GM19372 (cell line): ENCODE results near the gene NCAPD2.

Source experiments
- ATAC-seq: cut with Tn5 transposase; IDR thresholded peaks from one replicate; pipeline ENCODE4 v1.9.1; 2021; ENCODE audit warnings: mild to moderate bottlenecking, low read depth, moderate library complexity; ENCODE audit not compliant: unreplicated experiment

Gene NCAPD2, protein sequence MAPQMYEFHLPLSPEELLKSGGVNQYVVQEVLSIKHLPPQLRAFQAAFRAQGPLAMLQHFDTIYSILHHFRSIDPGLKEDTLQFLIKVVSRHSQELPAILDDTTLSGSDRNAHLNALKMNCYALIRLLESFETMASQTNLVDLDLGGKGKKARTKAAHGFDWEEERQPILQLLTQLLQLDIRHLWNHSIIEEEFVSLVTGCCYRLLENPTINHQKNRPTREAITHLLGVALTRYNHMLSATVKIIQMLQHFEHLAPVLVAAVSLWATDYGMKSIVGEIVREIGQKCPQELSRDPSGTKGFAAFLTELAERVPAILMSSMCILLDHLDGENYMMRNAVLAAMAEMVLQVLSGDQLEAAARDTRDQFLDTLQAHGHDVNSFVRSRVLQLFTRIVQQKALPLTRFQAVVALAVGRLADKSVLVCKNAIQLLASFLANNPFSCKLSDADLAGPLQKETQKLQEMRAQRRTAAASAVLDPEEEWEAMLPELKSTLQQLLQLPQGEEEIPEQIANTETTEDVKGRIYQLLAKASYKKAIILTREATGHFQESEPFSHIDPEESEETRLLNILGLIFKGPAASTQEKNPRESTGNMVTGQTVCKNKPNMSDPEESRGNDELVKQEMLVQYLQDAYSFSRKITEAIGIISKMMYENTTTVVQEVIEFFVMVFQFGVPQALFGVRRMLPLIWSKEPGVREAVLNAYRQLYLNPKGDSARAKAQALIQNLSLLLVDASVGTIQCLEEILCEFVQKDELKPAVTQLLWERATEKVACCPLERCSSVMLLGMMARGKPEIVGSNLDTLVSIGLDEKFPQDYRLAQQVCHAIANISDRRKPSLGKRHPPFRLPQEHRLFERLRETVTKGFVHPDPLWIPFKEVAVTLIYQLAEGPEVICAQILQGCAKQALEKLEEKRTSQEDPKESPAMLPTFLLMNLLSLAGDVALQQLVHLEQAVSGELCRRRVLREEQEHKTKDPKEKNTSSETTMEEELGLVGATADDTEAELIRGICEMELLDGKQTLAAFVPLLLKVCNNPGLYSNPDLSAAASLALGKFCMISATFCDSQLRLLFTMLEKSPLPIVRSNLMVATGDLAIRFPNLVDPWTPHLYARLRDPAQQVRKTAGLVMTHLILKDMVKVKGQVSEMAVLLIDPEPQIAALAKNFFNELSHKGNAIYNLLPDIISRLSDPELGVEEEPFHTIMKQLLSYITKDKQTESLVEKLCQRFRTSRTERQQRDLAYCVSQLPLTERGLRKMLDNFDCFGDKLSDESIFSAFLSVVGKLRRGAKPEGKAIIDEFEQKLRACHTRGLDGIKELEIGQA (N-terminal part only)

DNA sequence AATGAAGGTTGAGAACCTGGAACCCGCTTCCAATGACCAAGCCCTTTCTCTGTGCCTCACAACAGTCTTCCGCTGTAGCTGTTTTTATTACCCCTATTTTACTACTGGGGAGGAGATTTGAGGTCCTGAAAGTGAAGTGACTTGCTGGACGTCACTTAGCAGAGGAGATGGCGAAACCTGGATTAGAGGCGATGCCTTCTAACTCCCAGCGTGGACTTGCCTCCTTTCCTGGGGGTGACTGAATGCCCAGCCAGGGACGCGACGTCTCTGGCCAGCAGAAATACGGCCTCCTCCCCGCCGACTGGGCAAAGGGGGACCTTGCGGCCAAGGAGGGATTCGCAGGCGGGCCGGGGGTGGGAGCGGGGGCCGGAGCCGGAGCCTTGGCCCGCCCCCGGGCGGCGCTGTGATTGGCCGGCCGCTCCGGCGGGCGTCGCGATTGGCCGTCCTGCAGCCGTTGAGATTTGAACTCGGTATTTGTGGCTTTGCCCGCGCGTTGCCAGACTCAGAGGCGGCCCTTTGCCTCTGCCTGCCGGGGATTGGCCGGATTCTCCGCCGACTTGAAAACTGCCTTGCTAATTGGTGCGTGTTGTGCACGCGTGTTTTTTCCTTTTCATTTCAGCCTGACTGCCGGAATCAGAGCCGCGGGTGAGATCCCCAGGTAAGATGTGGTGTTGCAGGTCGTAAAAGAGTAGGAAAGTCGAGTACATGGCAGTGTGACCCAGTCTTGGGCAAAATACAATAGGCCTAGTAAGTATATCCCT is at the start of gene NCAPD2:
Gene NCAPD2, plus strand, starts transcription at position 606 of the 761 bp plus-strand sequence. CDS start 997 bp downstream, outside the sequence.
- peak; percentile 91 for ATAC-seq

DNA sequence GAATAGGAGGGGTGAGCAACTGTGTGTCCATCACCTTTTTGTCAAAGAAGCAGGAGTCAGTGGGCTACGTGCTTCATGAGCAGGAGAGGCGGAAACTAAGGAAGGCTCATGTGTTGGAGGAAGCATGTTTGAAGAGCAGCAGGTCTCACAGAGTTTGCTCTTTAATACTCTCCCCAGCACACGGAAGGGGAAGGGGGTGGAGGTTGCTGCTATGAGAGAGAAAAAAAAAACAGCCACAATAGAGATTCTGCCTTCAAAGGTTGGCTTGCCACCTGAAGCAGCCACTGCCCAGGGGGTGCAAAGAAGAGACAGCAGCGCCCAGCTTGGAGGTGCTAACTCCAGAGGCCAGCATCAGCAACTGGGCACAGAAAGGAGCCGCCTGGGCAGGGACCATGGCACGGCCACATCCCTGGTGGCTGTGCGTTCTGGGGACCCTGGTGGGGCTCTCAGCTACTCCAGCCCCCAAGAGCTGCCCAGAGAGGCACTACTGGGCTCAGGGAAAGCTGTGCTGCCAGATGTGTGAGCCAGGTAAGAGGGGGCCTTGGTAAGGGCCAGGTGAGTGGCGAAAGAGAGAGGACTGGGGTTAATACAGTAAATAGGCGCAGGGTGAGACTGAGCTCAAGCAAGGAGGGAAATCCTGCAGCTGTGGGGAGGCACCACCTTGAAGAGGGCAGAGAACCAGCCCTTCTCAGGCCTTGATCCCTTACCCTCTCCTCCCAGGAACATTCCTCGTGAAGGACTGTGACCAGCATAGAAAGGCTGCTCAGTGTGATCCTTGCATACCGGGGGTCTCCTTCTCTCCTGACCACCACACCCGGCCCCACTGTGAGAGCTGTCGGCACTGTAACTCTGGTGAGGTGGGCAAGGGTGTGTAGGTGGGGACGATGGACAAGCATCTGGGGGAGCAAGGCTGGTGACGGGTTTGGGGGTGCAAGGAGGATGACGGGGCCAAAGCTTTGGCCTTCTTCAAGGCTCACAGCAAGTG is 48.9 kb upstream of the NCAPD2 start, which contains the start of gene CD27:
Gene CD27, plus strand, starts transcription at position 252 of the 985 bp plus-strand sequence. Its CDS starts 141 bp downstream, at position 393.
- no peak for ATAC-seq

DNA sequence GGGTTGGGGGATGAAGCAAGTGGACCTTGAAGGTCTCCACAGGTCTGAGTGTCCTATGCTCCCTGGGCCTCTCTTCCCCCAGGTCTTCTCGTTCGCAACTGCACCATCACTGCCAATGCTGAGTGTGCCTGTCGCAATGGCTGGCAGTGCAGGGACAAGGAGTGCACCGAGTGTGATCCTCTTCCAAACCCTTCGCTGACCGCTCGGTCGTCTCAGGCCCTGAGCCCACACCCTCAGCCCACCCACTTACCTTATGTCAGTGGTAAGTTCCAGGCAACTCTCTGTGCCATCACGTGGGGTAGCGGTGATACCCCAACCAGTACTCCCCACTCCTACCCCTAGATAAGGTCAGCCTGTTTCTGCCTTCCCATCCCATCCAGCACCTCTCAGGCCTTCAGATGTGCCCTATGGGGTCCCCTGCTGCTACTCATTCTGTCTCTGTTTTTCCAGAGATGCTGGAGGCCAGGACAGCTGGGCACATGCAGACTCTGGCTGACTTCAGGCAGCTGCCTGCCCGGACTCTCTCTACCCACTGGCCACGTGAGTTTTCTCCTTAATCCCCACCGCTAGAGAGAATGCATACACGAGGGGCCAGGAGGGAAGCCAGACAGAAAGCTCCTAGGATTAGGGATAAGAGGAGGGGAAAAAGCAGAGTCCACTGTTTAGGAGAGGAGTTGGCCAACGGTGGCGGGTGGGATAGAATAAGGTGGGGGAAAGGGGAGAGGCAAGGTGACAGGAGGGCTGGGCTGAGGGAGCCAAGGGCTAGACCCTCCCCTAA is 43.6 kb upstream of the NCAPD2 start:
- no peak for ATAC-seq

- ATAC-seq: no peak
Observed at GRCh38 chr12:6450869-6451347, 43.0 kb upstream of the NCAPD2 start.

DNA sequence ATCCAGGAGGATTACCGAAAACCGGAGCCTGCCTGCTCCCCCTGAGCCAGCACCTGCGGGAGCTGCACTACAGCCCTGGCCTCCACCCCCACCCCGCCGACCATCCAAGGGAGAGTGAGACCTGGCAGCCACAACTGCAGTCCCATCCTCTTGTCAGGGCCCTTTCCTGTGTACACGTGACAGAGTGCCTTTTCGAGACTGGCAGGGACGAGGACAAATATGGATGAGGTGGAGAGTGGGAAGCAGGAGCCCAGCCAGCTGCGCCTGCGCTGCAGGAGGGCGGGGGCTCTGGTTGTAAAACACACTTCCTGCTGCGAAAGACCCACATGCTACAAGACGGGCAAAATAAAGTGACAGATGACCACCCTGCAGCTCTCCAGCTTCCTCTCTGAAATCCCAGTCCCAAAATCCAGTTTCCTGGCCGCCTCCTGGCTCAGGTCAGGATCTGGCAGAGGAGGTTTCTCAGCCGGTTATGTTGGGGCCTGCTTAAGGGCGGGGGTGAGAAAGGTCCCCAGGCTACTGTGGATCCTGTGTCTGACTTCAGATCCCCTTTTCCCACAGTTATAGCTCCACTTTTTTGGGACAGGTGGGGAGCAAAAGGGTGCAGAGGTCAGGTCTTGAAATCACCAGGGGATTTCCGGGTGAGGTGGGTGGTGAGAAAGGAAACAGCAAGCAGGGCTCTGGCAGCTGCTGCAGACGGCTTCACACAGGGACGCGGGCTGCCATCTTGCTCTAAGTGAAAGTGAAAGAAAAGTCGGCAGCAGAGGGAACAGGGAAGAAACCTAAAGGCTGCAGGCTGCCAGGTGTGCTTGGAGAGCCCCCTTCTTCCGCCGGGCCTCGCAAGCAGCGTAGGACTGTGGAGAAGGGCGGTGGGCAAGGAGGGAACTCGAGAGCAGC is 42.3 kb upstream of the NCAPD2 start, which contains the start of gene TAPBPL:
Gene TAPBPL, plus strand, starts transcription at position 695 of the 897 bp plus-strand sequence. CDS start 207 bp downstream, outside the sequence.
- peak; percentile 63 for ATAC-seq

DNA sequence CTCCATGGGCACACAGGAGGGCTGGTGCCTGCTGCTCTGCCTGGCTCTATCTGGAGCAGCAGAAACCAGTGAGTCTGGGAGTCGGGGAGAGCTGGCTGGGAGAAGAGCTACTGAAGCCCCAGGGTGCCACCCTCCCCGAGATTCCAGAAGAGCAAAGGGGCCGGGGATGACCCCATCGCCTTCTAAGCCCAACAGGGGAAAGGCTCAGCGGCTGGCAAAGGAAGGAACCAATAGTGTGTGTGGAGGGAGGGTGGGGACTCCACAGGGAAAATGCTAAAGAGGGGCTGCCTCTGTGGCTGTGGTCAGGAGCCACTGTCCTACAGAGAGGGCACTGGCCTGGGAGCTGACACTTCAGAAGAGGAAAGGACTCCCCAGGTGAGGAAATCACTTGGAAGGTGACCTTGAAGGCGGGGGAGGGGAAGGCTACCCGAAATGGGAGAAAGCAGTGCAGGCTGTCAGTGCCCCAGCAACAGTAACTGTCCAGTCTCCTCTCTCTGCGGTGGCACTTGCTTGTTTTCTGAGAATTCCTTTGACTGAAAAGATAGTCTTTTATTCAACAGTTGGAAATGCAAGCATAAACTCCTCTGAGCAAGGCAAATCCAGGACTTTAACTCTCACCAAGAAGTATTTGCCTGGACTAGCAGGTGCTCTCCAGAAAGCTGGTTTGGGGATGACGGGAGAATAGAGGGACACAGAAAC is 41.5 kb upstream of the NCAPD2 start:
- ATAC-seq: peak; percentile 10

DNA sequence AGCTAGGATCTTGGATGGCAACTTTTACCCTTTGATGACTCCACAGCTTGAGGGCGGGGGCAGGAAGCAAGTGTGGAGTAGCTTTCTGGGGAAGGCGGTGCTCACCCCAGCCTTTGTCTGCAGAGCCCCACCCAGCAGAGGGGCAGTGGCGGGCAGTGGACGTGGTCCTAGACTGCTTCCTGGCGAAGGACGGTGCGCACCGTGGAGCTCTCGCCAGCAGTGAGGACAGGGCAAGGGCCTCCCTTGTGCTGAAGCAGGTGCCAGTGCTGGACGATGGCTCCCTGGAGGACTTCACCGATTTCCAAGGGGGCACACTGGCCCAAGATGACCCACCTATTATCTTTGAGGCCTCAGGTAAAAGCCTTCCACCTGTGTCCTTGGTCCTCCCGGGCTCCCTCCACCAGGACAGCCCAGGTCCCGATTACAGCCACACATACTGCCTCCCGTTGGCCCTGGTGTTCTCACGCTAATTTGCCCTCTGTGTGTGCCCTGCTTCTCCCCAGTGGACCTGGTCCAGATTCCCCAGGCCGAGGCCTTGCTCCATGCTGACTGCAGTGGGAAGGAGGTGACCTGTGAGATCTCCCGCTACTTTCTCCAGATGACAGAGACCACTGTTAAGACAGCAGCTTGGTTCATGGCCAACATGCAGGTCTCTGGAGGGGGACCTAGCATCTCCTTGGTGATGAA is 40.8 kb upstream of the NCAPD2 start:
- ATAC-seq: no peak

DNA sequence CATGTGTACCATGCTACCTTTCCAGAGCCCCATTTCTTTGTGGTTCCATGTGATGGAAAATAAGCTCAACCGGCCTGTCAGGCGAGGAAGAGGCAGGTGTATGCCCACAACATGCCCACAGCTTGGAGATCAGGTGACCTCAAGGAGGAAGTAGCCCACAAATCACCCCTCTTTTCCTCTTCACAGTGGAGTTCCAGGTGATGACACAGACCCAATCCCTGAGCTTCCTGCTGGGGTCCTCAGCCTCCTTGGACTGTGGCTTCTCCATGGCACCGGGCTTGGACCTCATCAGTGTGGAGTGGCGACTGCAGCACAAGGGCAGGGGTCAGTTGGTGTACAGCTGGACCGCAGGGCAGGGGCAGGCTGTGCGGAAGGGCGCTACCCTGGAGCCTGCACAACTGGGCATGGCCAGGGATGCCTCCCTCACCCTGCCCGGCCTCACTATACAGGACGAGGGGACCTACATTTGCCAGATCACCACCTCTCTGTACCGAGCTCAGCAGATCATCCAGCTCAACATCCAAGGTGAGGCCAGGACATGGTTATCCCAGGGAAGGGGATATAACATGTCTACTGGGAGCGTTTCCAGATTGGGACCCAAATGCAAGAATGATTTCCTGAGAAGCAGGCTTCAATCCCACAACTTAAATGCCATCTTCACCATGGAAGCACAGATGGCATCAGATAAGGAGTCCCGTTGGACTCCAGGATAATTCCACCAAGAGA is 36.5 kb upstream of the NCAPD2 start:
- ATAC-seq: no peak

- ATAC-seq: no peak
Observed at GRCh38 chr12:6458281-6459003, 35.5 kb upstream of the NCAPD2 start.

- ATAC-seq: no peak
Observed at GRCh38 chr12:6459004-6459337, 34.9 kb upstream of the NCAPD2 start.

DNA sequence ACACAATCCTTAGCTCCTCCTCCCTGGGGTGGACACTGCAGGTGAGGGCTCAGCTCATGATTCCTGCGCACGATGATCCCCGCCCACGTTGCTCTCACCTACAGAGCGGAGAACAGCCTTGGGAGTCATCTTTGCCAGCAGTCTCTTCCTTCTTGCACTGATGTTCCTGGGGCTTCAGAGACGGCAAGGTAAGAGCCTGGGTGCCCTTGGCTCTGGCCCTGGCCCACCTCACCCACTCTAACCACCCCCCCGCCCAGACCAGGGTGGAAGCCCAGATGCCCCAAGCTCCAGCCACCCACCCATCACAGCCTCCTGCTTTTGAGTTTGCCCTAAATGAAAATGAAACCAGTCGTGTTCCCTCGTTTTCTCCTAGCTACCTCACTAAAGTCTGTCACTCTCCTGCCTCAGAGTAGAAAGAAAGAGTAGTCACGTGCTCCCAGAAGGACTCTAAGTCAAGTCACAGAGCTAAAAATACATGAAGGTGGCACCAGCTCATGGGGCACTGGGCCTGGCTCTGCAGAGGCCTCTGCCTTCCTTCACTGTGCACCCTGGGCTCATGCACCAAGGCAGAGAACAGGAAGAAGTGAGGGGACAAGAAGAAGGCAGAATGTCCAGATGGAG is 33.0 kb upstream of the NCAPD2 start:
- ATAC-seq: no peak

DNA sequence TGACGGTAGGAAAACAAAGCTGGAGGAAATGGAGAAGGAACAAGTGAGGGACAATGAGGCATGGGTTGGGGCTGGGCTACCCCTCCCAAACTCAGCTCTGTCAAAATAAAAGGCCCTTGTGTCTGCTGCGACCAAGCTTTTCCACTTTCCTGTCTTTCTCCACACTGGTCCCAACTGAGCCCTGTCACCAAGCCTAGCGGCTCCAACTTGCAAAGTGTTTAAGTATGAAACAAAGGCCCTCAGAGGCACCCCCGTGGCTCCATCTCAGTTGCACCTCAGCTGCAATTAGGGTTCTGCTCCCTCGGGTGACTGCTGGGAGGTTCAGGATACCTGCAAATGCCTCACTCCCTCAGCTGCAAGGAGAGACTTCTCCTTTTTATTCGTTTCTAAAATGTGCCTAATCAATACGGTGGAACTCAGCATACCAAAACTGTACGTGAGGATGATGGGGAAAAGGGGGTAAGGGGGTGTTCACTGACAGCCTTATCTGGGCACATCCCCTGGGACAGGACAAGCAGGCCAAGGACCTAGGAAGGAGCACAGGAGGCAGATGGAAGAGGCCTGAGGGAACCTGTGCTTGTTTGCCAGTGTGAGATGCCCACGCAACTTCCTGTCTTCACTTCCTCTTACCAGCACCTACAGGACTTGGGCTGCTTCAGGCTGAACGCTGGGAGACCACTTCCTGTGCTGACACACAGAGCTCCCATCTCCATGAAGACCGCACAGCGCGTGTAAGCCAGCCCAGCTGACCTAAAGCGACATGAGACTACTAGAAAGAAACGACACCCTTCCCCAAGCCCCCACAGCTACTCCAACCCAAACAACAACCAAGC is 32.3 kb upstream of the NCAPD2 start:
- ATAC-seq: peak; percentile 72
